H1 (cell line): ENCODE measurements around the gene MAP3K10. TPM values are rescaled to one million over a fixed set of nuclear protein-coding genes. Genes with fewer than 3 reads are reported as not detected.

Experiments used
- CTCF ChIA-PET: fragments of 300-600 bp; sonication (Branson Sonifier 250); formaldehyde crosslinking; loops from one replicate; lab custom pipeline; 2021; ENCODE audit not compliant: partially characterized antibody; lab: Charles Lee
- POLR2A ChIA-PET: fragments of 300-600 bp; sonication (Branson Sonifier 250); formaldehyde crosslinking; loops from one replicate; lab custom pipeline; 2021; ENCODE audit warnings: inconsistent platforms; ENCODE audit not compliant: partially characterized antibody; lab: Charles Lee
- DNase-seq, 2 experiments: peaks; one replicate each; pipeline versions ENCODE4 v3.0.0 to v3.0.0-alpha.2; 2010 to 2022; ENCODE audit warnings: low spot score in 2 of 2, low read depth in 1 of 2, mixed read lengths in 1 of 2
- FAIRE-seq: peaks from 2 replicates; lab custom pipeline; 2011; peaks lifted over from hg19 to GRCh38; lab: Jason Lieb, UNC
- H2AFZ ChIP-seq: 2 replicates; pipeline ENCODE4 v1.8.1; 2012; ENCODE audit warnings: low read length, inconsistent platforms
- H2AK5ac ChIP-seq: 2 replicates; pipeline ENCODE4 v1.6.1; 2013; ENCODE audit warnings: low read depth, low read length
- H2BK120ac ChIP-seq: replicated peaks from 2 replicates; pipeline ENCODE3; 2013; ENCODE audit warnings: low read depth, low read length, inconsistent platforms
- H2BK12ac ChIP-seq: 2 replicates; pipeline ENCODE4 v1.6.1; 2013; ENCODE audit warnings: low read depth, low read length
- H2BK15ac ChIP-seq: 2 replicates; pipeline ENCODE4 v1.6.1; 2013; ENCODE audit warnings: low read length
- H2BK20ac ChIP-seq: 2 replicates; pipeline ENCODE4 v1.6.1; 2013; ENCODE audit warnings: low read length
- H2BK5ac ChIP-seq: 2 replicates; pipeline ENCODE4 v1.6.1; 2013; ENCODE audit warnings: low read depth, low read length
- H3K14ac ChIP-seq: 2 replicates; pipeline ENCODE4 v1.6.1; 2013; ENCODE audit warnings: inconsistent platforms; ENCODE audit not compliant: insufficient read length
- H3K18ac ChIP-seq: 2 replicates; pipeline ENCODE4 v1.6.1; 2013; ENCODE audit warnings: low read length; ENCODE audit errors: extremely low read depth
- H3K23ac ChIP-seq: 2 replicates; pipeline ENCODE4 v1.6.1; 2013; ENCODE audit warnings: inconsistent platforms; ENCODE audit not compliant: insufficient read length
- H3K23me2 ChIP-seq: 2 replicates; pipeline ENCODE4 v1.6.1; 2013; ENCODE audit warnings: low read depth, low read length
- H3K27ac ChIP-seq: 2 replicates; pipeline ENCODE4 v1.6.1; 2011; ENCODE audit warnings: low read depth, low read length, inconsistent platforms
- H3K27me3 ChIP-seq, 4 experiments: replicated peaks in 1 of 4; 1 replicate in 1 of 4; 2 replicates in 3 of 4; pipeline versions ENCODE4 v1.6.1 to v1.8.1; 2011 to 2013; ENCODE audit warnings: low read length in 3 of 4, mild to moderate bottlenecking in 3 of 4, inconsistent platforms in 2 of 4, mixed read lengths in 2 of 4, moderate library complexity in 1 of 4; ENCODE audit not compliant: control insufficient read depth in 3 of 4, insufficient read depth in 3 of 4; ENCODE audit errors: extremely low read depth in 1 of 4
- H3K36me3 ChIP-seq, 4 experiments: 2 replicates each; pipeline versions ENCODE4 v1.6.1 to v1.8.1; 2011 to 2013; ENCODE audit warnings: mild to moderate bottlenecking in 4 of 4, low read length in 3 of 4, moderate library complexity in 2 of 4, control low read depth in 1 of 4, inconsistent platforms in 1 of 4; ENCODE audit not compliant: insufficient read depth in 4 of 4, control insufficient read depth in 2 of 4
- H3K4ac ChIP-seq: replicated peaks from 2 replicates; pipeline ENCODE3; 2013; ENCODE audit warnings: low read length, low read depth, mixed read lengths, inconsistent platforms; ENCODE audit not compliant: insufficient read length
- H3K4me1 ChIP-seq, 4 experiments: replicated peaks in 1 of 4; 1 replicate in 1 of 4; 2 replicates in 3 of 4; pipeline versions ENCODE4 v1.6.1 to v1.8.1; 2011 to 2013; ENCODE audit warnings: low read length in 3 of 4, inconsistent platforms in 2 of 4, mixed read lengths in 1 of 4; ENCODE audit not compliant: insufficient read depth in 4 of 4, control insufficient read depth in 3 of 4
- H3K4me2 ChIP-seq, 2 experiments: 2 replicates each; pipeline versions ENCODE4 v1.6.1 to v1.8.1; 2011 to 2013; ENCODE audit warnings: low read depth in 2 of 2, low read length in 2 of 2, control low read depth in 1 of 2, inconsistent platforms in 1 of 2, mild to moderate bottlenecking in 1 of 2; ENCODE audit not compliant: insufficient read depth in 1 of 2
- H3K4me3 ChIP-seq, 4 experiments: fragments of 200-600, 300-600 bp in 1 of 4; sonication (generic), shearing (Covaris generic), sonication (Bioruptor Twin) in 1 of 4; 2 replicates each; pipeline versions ENCODE4 v1.5.1 to v1.8.1; 2011 to 2016; ENCODE audit warnings: low read length in 4 of 4, low read depth in 3 of 4, control low read depth in 2 of 4, inconsistent platforms in 2 of 4, mild to moderate bottlenecking in 2 of 4, mixed read lengths in 1 of 4, moderate library complexity in 1 of 4; ENCODE audit not compliant: insufficient read depth in 2 of 4; ENCODE audit errors: extremely low read depth in 1 of 4
- H3K56ac ChIP-seq: replicated peaks from 2 replicates; pipeline ENCODE3; 2013; ENCODE audit warnings: low read depth, mild to moderate bottlenecking, mixed read lengths, low read length, inconsistent platforms; ENCODE audit not compliant: insufficient read length
- H3K79me1 ChIP-seq: 2 replicates; pipeline ENCODE4 v1.6.1; 2013; ENCODE audit warnings: low read depth, low read length, control low read depth
- H3K79me2 ChIP-seq, 2 experiments: 2 replicates each; pipeline versions ENCODE4 v1.6.1 to v1.8.1; 2012 to 2013; ENCODE audit warnings: low read length in 2 of 2, mild to moderate bottlenecking in 2 of 2, inconsistent platforms in 1 of 2; ENCODE audit not compliant: insufficient read depth in 2 of 2, control insufficient read depth in 1 of 2
- H3K9ac ChIP-seq, 4 experiments: replicated peaks in 1 of 4; 1 replicate in 1 of 4; 2 replicates in 3 of 4; pipeline versions ENCODE4 v1.6.1 to v1.8.1; 2011 to 2013; ENCODE audit warnings: low read depth in 3 of 4, low read length in 3 of 4, control low read depth in 2 of 4, mild to moderate bottlenecking in 2 of 4, moderate library complexity in 2 of 4, inconsistent platforms in 1 of 4; ENCODE audit errors: extremely low read depth in 1 of 4
- H3K9me3 ChIP-seq, 2 experiments: 2 replicates each; pipeline versions ENCODE4 v1.6.1 to v1.8.1; 2012 to 2013; ENCODE audit warnings: mild to moderate bottlenecking in 2 of 2, moderate library complexity in 2 of 2, control low read depth in 1 of 2, inconsistent platforms in 1 of 2, low read depth in 1 of 2, low read length in 1 of 2, mixed read lengths in 1 of 2; ENCODE audit not compliant: insufficient read depth in 2 of 2
- H4K20me1 ChIP-seq, 2 experiments: replicated peaks in 1 of 2; 2 replicates each; pipeline versions ENCODE3 to v1.8.1; 2011 to 2013; ENCODE audit warnings: inconsistent platforms in 2 of 2, low read length in 2 of 2, mild to moderate bottlenecking in 1 of 2; ENCODE audit not compliant: insufficient read depth in 2 of 2, control insufficient read depth in 1 of 2
- H4K5ac ChIP-seq: 2 replicates; pipeline ENCODE4 v1.6.1; 2013; ENCODE audit warnings: low read length, low read depth, mixed read lengths, inconsistent platforms; ENCODE audit not compliant: insufficient read length
- H4K8ac ChIP-seq: 2 replicates; pipeline ENCODE4 v1.8.0; 2013; ENCODE audit warnings: mild to moderate bottlenecking, moderate library complexity, low read length, inconsistent platforms; ENCODE audit not compliant: insufficient read depth; ENCODE audit errors: extremely low read depth
- H4K91ac ChIP-seq: replicated peaks from 2 replicates; pipeline ENCODE3; 2013; ENCODE audit warnings: low read length, mixed read lengths, inconsistent platforms; ENCODE audit not compliant: insufficient read length
- CTCF ChIP-seq, 3 experiments: IDR thresholded peaks; 1 replicate in 2 of 3; 2 replicates in 1 of 3; pipeline versions ENCODE4 v1.5.1 to v1.6.1; 2011; ENCODE audit warnings: low read length in 3 of 3, mild to moderate bottlenecking in 3 of 3, inconsistent platforms in 2 of 3, low read depth in 1 of 3, moderate library complexity in 1 of 3; ENCODE audit not compliant: insufficient read depth in 1 of 3; ENCODE audit errors: control extremely low read depth in 1 of 3
- HDAC6 ChIP-seq: IDR thresholded peaks from one replicate; pipeline ENCODE4 v1.7.1; 2012; ENCODE audit warnings: low read depth, mild to moderate bottlenecking, inconsistent platforms, low read length, moderate library complexity
- RAD21 ChIP-seq, 2 experiments: IDR thresholded peaks in 1 of 2; conservative IDR thresholded peaks in 1 of 2; 2 replicates each; pipeline ENCODE4 v1.6.1; 2011; ENCODE audit warnings: low read depth in 2 of 2, low read length in 2 of 2, improper control_type of control experiment in 1 of 2, inconsistent platforms in 1 of 2, mild to moderate bottlenecking in 1 of 2, moderate library complexity in 1 of 2
- WGBS, 2 experiments: shearing (Covaris generic) in 1 of 2; methylation state at CpG; one replicate each; pipeline versions ENCODE4 v1.1.6 to v1.1.7; 2013 to 2015; ENCODE audit warnings: low lambda C conversion rate in 2 of 2, mixed read lengths in 2 of 2, inconsistent platforms in 1 of 2, low coverage in 1 of 2, missing lambda C conversion rate in 1 of 2; ENCODE audit not compliant: insufficient replicate concordance in 2 of 2, insufficient coverage in 1 of 2, insufficient read length in 1 of 2; ENCODE audit errors: extremely low coverage in 1 of 2, missing lambda C conversion rate in 1 of 2; 5-methylcytosine and 5-hydroxymethylcytosine counted together
- polyA plus RNA-seq, 7 experiments: library from polyadenylated mRNA; depleted of rRNA in 3 of 7; stranded (reverse) in 5 of 7; unstranded in 2 of 7; fragments of >200 nt in 5 of 7; fragments of 200-250 nt in 2 of 7; gene quantifications; 1 replicate in 5 of 7; 2 replicates in 1 of 7; 4 replicates in 1 of 7; pipeline versions ENCODE4 v1.2.1 to v1.2.3, GENCODE V29; 2011 to 2013; ENCODE audit warnings: missing spikeins in 2 of 7, mixed read lengths in 2 of 7
- total RNA-seq: library from RNA; stranded (reverse); fragmentation: NEBNext Ultra II Directional; extraction: Animal tissue kit (Norgen Biotek cat#: 25700); gene quantifications from 2 replicates; pipeline ENCODE4 v1.2.1, GENCODE V29; 2021

Gene MAP3K10
- total and polyA plus RNA-seq, 2 of the 8 experiments (the other 6 are each of a cell fraction or from before 2014, with no cell fraction given) = 4.9 to 15.9 TPM

GRCh38 chr19:40235238-40236025 is 44.2 kb downstream of the MAP3K10 start:
- TF ChIP-seq RAD21 (IDR thresholded peaks at IDR 0.05 in 1 of 2, conservative IDR thresholded peaks at IDR 0.05 in 1 of 2; ENCODE audit: low read depth in 2 of 2, low read length in 2 of 2) = peak; percentile 57 to 73
- TF ChIP-seq CTCF (IDR thresholded peaks at IDR 0.05; ENCODE audit: control extremely low read depth in 1 of 3, insufficient read depth in 1 of 3, low read depth in 1 of 3, low read length in 3 of 3) = peak; percentile 77 to 91 (median 77)
- no peak for TF ChIP-seq HDAC6
- TF ChIP-seq, all 59 proteins: peak for 2
- Histone ChIP-seq H3K23ac (no peak overlapping the region), H3K36me3 (peaks cover 3 to 22% (median 8%) of the 10 kb centered on the region in 4 experiments; a peak in 6 of 8 replicates), H3K4ac (no peak overlapping the region), H3K9ac (no peak overlapping the region), H4K91ac (no peak overlapping the region), H3K79me2 (no peaks in the 10 kb centered on the region), H2BK120ac (no peak overlapping the region), H3K27me3 (no peaks in the 10 kb centered on the region), H3K23me2 (no peaks in the 10 kb centered on the region), H2AFZ (no peak overlapping the region), H3K4me2 (no peak overlapping the region), H3K18ac (no peak overlapping the region), H3K9me3 (no peaks in the 10 kb centered on the region), H4K20me1 (peaks cover 0 to 9% of the 10 kb centered on the region in 2 experiments), H3K56ac (no peak overlapping the region), H2BK12ac (no peak overlapping the region), H3K79me1 (no peaks in the 10 kb centered on the region; the same call in 1 of the 2 replicates), H4K8ac (peak overlapping the region; percentile 79), H3K14ac (no peak overlapping the region), H2BK5ac (peak overlapping the region; percentile 18; the same call in 1 of the 2 replicates), H4K5ac (no peak overlapping the region), H2BK20ac (no peak overlapping the region), H2AK5ac (no peak overlapping the region), H2BK15ac (no peak overlapping the region), H3K4me1 (peaks cover 0 to 20% (median 13%) of the 10 kb centered on the region in 4 experiments; a peak in 6 of 7 replicates), H3K27ac (no peak overlapping the region), H3K4me3 (no peak overlapping the region)
- POLR2A ChIA-PET = interaction anchor here (1.3 kb wide), 1 partner anchor 47 kb away, joined by 3 read pairs; no protein-coding TSS in a partner anchor
- DNase-seq (no peak), FAIRE-seq (no peak)
- WGBS, 2 experiments = 84% methylated on average over 30 of the region's 30 CpGs; no CpG with 5 or more reads in 1 of the 2 experiments
- CTCF ChIA-PET = interaction anchor here (0.6 to 3.5 kb wide), 18 partner anchors 9 to 96 kb away, joined by 3 to 13 read pairs (median 5); partner anchors contain the start of genes CCNP, MAP3K10 and TTC9B
